Tibial nerve (tissue), 4 donors: Measurements from ENCODE around the gene ISM1.

ENCODE experiments used
- EP300 ChIP-seq, 2 donors: sonication (generic); formaldehyde crosslinking; IDR thresholded peaks; one replicate each; pipeline ENCODE4 v1.6.1; 2017; ENCODE audit warnings: antibody characterized with exemption in 2 of 2, mild to moderate bottlenecking in 1 of 2
- POLR2A ChIP-seq, 2 donors: fragments of 450-650 bp; IDR thresholded peaks; one replicate each; pipeline ENCODE4 v1.6.1; 2017; ENCODE audit warnings: antibody characterized with exemption in 2 of 2, mild to moderate bottlenecking in 2 of 2, moderate library complexity in 2 of 2
- TF ChIP-seq, protein P1 (sequence below), 5 experiments: fragments of 200-600 bp in 3 of 5; fragments of 450-650 bp in 2 of 5; sonication (generic) in 3 of 5; IDR thresholded peaks; one replicate each; pipeline ENCODE4 v1.5.1; 2016 to 2019; ENCODE audit warnings: antibody characterized with exemption in 5 of 5, mild to moderate bottlenecking in 3 of 5, moderate library complexity in 2 of 5

DNA sequence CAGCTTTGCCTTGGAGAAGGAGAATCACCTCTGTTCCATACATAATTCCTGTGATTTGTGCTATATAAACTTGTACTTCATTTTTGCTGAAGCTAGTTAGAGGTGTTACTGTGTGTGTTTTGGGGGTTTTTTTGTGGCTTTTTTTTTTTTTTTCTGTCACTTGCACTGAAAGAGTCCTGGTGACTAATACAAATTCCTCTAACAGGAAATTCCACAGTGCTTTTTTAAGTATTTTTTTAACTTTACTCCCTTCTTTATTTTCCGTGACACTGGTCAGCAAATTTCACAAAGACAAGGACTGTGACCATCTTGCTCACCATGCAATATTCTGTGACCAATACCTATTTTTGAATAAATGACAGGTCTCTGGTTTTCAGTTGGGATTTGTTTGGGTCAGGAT is 110.5 kb downstream of the ISM1 start:
- TF ChIP-seq, protein P1, sequence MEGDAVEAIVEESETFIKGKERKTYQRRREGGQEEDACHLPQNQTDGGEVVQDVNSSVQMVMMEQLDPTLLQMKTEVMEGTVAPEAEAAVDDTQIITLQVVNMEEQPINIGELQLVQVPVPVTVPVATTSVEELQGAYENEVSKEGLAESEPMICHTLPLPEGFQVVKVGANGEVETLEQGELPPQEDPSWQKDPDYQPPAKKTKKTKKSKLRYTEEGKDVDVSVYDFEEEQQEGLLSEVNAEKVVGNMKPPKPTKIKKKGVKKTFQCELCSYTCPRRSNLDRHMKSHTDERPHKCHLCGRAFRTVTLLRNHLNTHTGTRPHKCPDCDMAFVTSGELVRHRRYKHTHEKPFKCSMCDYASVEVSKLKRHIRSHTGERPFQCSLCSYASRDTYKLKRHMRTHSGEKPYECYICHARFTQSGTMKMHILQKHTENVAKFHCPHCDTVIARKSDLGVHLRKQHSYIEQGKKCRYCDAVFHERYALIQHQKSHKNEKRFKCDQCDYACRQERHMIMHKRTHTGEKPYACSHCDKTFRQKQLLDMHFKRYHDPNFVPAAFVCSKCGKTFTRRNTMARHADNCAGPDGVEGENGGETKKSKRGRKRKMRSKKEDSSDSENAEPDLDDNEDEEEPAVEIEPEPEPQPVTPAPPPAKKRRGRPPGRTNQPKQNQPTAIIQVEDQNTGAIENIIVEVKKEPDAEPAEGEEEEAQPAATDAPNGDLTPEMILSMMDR (IDR thresholded peaks at IDR 0.05), result no peak
- TF ChIP-seq EP300 (IDR thresholded peaks at IDR 0.05), result no peak
- TF ChIP-seq POLR2A (IDR thresholded peaks at IDR 0.05), result no peak
